Activated effector memory CD4-positive, alpha-beta T cell treated with Interleukin-2 at 50 U/mL for 16 hours (primary cell): ENCODE data around the gene CUX1.
"Not testable (repeated sequence)": the region's sequence is repeated elsewhere in the genome, so short reads cannot be mapped to it uniquely, and the experiment has no call there.

Experiments
- DNase-seq: peaks from one replicate; pipeline ENCODE4 v3.0.0-alpha.2; 2020

Gene CUX1

GRCh38 chr7:101919363-101920115 lies 102.1 kb downstream of the CUX1 start:
- DNase-seq, result no peak

- DNase-seq, result no peak
Measured at GRCh38 chr7:101921061-101921460, 103.6 kb downstream of the CUX1 start.

- DNase-seq, result not testable (repeated sequence)
Measured at GRCh38 chr7:101921546-101922489, 104.4 kb downstream of the CUX1 start.

- no peak for DNase-seq
Measured at GRCh38 chr7:101922631-101923601, 105.5 kb downstream of the CUX1 start.

GRCh38 chr7:101923602-101923985 lies 106.2 kb downstream of the CUX1 start:
- DNase-seq, result no peak

GRCh38 chr7:101924171-101924570 lies 106.7 kb downstream of the CUX1 start:
- DNase-seq, result no peak

- DNase-seq, result no peak
Measured at GRCh38 chr7:101926265-101926664, 108.8 kb downstream of the CUX1 start.

GRCh38 chr7:101927389-101927788 lies 110.0 kb downstream of the CUX1 start:
- no peak for DNase-seq

- DNase-seq, result no peak
Measured at GRCh38 chr7:101927802-101928201, 110.4 kb downstream of the CUX1 start.

- no peak for DNase-seq
Measured at GRCh38 chr7:101929256-101929655, 111.8 kb downstream of the CUX1 start.

GRCh38 chr7:101929911-101930310 lies 112.5 kb downstream of the CUX1 start:
- DNase-seq, result not testable (repeated sequence)

- DNase-seq, result no peak
Measured at GRCh38 chr7:101932083-101932482, 114.7 kb downstream of the CUX1 start.

GRCh38 chr7:101933028-101933427 lies 115.6 kb downstream of the CUX1 start:
- DNase-seq, result no peak

- no peak for DNase-seq
Measured at GRCh38 chr7:101933688-101934121, 116.3 kb downstream of the CUX1 start.

- DNase-seq, result no peak
Measured at GRCh38 chr7:101934618-101935017, 117.2 kb downstream of the CUX1 start.

- no peak for DNase-seq
Measured at GRCh38 chr7:101935521-101936141, 118.2 kb downstream of the CUX1 start.

GRCh38 chr7:101936223-101936610 lies 118.8 kb downstream of the CUX1 start:
- no peak for DNase-seq

GRCh38 chr7:101936611-101937231 lies 119.3 kb downstream of the CUX1 start:
- no peak for DNase-seq

- DNase-seq, result no peak
Measured at GRCh38 chr7:101937717-101938514, 120.5 kb downstream of the CUX1 start.

- no peak for DNase-seq
Measured at GRCh38 chr7:101939136-101939695, 121.8 kb downstream of the CUX1 start.

GRCh38 chr7:101940151-101940550 lies 122.7 kb downstream of the CUX1 start:
- DNase-seq, result no peak
